Measurements from ENCODE around the gene RPL13A.
A peak's percentile ranks its signal among the peaks of the same experiment; 100 is the strongest.
"Not testable (repeated sequence)": the region's sequence is repeated elsewhere in the genome, so short reads cannot be mapped to it uniquely, and the experiment has no call there.

RPL13A gene

DNA sequence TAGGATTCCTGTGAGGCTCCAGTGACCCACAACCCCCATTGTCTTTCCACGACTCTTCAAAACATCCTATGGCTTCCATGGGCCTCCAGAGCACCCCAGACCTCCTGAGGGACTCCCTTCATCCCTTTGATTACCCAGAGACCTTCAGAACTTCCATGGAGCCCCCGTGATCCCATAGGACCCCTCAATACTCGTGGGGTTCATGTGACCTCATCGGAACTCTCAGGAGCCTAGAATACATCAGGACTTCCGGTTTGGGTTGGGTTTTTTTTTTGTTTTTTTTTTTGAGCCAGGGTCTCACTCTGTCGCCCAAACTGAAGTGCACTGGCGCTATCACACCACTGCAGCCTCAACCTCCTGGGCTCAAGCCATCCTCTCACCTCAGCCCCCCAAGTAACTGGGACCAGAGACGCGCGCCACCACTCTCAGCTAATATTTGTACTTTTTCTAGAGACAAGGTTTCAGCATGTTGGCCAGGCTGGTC is 33.6 kb upstream of the RPL13A start:
- no peak for FAIRE-seq
- DNase-seq (ENCODE audit: extremely low spot score, insufficient read length, low read depth), result no peak

DNA sequence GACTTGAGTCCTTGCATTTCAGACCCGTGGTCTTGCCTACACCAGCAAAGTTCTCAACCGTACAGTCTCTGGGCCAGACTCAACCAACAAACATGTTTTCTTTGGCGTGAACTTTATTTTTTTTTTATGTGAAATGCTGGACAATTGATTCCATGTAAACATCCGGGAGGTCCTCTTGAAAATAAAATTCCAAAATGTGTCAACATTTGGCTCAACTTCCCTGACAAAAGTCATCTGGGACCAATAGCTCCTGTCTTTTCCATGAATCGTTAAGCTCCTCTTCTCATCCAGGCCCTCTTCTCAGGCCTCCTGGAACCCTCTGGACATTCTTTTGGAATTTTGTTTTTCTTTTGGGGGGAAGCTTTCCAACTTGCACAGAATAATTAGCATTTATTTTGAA is 31.6 kb upstream of the RPL13A start:
- DNase-seq (ENCODE audit: extremely low spot score, insufficient read length, low read depth) (no peak), FAIRE-seq (no peak)

DNA sequence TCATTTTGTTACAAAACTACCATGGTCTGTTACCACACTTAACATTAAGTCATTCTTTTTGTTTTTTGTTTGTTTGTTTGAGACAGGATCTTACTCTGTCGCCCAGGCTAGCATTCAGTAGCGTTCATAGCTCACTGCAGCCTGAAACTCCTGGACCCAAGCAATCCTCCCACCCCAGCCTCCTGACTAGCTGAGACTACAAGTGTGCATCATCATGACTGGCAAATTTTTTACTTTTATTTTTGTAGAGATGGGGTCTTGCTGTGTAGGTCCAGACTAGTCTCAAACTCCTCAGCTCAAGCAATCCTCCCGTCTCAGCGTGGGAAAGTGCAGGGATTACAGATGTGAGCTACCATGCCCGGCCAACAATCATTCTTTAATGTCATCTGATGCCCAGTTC is 31.1 kb upstream of the RPL13A start:
- no peak for DNase-seq (ENCODE audit: extremely low spot score, insufficient read length, low read depth)
- FAIRE-seq, result no peak

DNA sequence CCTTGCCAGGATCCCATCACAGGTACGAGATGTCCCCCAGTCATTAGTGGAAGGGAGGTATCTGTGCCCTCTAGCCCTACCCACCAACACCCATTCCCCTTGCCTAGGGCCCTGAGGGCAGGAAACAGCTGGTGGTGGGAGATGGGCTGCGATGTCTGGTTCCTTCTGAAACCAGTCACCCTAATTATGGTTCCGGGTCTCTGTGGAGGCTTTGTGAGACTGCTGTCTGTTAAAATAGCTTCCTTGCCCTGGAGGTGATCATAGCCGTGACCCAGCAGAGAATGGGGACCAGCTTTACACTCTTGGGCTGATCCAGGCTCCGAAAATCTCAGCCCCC is 28.9 kb upstream of the RPL13A start:
- no peak for FAIRE-seq
- no peak for DNase-seq (ENCODE audit: extremely low spot score, insufficient read length, low read depth)

DNA sequence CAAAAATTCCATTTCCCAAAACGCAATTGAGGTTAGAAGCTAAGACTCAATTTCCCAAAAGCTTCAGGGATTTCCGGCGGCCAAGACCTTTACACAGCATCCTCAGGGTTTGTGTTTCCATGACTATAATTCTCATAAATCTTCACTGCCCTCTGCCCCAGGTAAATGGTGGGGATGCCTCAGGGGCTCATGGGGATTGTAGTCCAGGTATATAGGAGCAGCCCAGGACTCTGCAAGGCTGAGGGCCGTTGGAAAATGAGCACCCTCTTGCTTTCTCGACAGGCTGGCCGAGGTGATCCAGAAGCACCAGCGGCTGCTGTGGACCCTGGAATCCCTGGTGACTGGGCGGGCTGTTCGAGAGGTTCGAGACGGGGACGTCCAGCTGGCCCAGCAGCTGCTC is 28.0 kb upstream of the RPL13A start:
- DNase-seq (ENCODE audit: extremely low spot score, insufficient read length, low read depth) (no peak), FAIRE-seq (no peak)

DNA sequence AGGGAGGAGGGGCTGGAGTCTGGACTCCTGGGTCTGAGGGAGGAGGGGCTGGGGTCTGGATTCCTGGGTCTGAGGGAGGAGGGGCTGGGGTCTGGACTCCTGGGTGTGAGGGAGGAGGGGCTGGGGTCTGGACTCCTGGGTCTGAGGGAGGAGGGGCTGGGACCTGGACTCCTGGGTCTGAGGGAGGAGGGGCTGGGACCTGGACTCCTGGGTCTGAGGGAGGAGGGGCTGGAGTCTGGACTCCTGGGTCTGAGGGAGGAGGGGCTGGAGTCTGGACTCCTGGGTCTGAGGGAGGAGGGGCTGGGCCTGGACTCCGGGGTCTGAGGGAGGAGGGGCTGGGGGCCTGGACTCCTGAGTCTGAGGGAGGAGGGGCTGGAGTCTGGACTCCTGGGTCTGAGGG is 26.3 kb upstream of the RPL13A start:
- FAIRE-seq; DNase-seq (ENCODE audit: extremely low spot score, insufficient read length, low read depth): not testable (repeated sequence)

DNA sequence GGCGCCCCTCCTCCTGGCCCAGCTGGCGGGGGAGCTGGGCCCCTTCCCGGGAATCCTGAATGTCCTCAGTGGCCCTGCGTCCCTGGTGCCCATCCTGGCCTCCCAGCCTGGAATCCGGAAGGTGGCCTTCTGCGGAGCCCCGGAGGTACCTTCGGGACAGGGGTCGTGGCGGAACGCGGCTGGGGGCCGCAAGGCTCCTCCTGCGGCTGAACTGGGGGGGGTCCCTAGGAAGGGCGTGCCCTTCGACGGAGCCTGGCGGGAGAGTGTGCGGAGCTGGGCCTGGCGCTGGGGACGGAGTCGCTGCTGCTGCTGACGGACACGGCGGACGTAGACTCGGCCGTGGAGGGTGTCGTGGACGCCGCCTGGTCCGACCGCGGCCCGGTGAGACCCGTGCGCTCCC is 25.8 kb upstream of the RPL13A start:
- FAIRE-seq (no peak), DNase-seq (ENCODE audit: extremely low spot score, insufficient read length, low read depth) (no peak)

DNA sequence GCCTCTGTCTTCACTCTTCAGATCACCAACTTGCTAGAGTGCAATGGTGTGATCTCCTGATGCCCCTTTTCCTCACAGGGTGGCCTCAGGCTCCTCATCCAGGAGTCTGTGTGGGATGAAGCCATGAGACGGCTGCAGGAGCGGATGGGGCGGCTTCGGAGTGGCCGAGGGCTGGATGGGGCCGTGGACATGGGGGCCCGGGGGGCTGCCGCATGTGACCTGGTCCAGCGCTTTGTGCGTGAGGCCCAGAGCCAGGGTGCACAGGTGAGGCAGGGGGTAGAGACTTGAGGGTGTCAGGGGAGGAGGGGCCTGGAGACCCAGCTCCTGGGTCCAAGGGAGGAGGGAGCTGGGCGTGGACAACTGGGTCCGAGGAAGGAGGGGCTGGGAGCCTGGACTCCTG is 24.9 kb upstream of the RPL13A start:
- no peak for FAIRE-seq
- DNase-seq (ENCODE audit: extremely low spot score, insufficient read length, low read depth), result no peak

DNA sequence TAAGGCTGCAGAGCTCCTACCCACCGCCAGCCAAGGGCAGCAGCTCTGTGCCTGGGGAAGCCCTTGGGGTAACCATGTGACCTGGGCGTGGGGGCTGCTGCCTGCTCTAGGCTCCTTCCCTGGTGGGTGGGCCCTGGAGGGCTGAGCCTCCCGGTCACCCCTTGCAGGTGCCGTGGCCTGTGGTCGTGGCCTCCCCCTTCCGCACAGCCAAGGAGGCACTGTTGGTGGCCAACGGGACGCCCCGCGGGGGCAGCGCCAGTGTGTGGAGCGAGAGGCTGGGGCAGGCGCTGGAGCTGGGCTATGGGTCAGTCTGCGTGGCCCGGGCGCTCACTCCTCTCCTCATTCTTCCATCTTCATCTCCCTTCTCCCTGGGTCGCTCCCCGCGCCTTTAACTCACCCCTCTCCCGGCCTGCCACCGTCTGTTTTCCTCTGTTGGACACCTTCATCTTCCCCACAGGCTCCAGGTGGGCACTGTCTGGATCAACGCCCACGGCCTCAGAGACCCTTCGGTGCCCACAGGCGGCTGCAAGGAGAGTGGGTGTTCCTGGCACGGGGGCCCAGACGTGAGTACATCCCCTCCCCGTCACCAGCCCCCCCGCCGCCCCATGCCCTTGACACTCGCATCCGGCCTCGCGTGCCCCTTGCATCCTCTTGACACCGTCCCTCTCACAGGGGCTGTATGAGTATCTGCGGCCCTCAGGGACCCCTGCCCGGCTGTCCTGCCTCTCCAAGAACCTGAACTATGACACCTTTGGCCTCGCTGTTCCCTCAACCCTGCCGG is 23.3 kb upstream of the RPL13A start:
- FAIRE-seq (no peak), DNase-seq (ENCODE audit: extremely low spot score, insufficient read length, low read depth) (no peak)

DNA sequence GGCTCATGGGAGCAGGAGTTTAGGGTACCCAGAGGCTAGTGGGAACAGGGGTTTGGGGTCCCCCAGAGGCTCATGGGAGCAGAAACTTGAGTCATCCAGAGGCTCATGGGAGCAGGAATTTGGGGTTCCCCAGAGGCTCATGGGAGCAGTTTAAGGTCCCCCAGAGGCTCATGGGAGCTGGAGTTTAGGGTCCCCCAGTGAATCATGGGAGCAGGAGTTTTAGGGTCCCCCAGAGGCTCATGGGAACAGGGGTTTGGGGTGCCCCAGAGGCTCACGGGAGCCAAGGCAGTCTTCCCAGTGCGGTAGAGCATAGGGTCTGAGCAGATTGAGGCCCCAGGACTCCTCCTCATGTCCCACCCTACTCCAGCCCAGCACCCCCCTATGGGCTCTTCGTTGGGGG is 22.0 kb upstream of the RPL13A start:
- no peak for FAIRE-seq
- DNase-seq (ENCODE audit: extremely low spot score, insufficient read length, low read depth), result no peak

DNA sequence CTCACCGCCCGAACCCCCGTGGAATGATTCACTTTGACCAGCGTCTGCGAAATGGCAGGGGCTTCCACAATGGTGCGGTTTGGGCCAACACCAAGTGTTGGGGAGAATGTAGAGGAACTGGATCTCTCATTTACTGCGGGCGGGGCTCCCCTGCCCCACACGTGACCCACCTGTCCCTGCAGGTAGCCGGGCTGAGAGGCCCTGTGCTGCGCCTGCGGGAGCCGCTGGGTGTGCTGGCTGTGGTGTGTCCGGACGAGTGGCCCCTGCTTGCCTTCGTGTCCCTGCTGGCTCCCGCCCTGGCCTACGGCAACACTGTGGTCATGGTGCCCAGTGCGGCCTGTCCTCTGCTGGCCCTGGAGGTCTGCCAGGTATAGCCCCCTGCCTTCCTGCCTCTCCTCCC is 19.2 kb upstream of the RPL13A start:
- no peak for DNase-seq (ENCODE audit: extremely low spot score, insufficient read length, low read depth)
- no peak for FAIRE-seq

DNA sequence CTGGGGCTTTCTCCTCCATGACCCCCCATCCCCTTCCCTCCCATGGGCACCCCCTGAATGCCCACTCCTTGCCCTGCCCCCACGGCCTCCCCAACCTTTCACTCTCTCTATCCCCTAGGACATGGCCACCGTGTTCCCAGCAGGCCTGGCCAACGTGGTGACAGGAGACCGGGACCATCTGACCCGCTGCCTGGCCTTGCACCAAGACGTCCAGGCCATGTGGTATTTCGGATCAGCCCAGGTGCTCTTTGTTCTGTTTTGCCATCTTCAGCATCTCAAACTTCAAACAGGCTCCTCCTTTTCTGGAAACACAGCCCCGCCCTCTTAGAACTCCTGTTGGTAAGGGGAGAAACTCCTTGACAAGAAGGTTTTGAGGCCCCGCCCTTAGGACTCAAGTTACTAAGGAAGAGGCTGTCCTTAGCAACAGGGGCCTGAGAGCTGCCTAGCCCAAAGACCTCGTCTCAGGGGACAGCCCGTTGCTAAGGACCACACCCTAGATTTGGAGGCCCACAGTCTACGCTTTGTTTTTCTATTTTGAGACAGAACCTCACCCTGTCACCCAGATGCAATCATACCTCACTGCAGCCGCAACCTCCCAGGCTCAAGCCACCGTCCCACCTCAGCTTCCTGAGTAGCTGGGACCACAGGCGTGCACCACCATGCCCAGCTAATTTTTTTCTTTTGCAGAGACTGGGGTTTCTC is 18.5 kb upstream of the RPL13A start:
- peak; percentile 44 for DNase-seq (ENCODE audit: extremely low spot score, insufficient read length, low read depth)

DNA sequence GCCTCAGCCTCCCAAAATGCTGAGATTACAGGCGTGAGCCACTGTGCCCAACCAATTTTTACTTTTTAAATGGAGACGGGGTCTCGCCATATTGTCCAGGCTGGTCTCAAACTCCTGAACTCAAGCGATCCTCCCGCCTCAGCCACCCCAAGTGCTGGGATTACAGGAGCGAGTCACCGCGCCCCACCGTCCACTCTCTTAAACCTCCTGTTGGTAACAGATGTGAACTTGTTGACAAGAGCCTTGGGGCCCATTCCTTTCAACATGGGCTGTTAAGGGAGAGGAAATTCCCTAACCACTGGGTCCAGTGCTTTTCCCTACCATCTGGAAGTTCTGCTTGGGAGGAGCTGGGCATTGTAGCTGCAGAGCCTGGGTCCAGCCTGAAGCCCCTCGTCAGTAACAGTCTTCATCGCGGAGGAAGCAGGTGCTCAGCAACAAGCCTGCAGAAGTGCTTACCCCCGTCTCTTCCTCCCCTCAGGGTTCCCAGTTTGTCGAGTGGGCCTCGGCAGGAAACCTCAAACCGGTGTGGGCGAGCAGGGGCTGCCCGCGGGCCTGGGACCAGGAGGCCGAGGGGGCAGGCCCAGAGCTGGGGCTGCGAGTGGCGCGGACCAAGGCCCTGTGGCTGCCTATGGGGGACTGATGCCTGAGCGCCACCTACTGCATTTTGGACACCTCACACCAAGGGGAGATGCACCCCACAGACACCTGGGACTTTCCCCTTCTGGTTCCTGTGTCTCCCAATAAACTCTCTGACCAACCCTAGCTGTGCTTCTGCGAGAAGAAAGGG is 17.4 kb upstream of the RPL13A start:
- DNase-seq (ENCODE audit: extremely low spot score, insufficient read length, low read depth), result peak; percentile 40

More for the DNA sequence above, 18.5 kb upstream of the RPL13A start:
- peak; percentile 98 for FAIRE-seq

DNA sequence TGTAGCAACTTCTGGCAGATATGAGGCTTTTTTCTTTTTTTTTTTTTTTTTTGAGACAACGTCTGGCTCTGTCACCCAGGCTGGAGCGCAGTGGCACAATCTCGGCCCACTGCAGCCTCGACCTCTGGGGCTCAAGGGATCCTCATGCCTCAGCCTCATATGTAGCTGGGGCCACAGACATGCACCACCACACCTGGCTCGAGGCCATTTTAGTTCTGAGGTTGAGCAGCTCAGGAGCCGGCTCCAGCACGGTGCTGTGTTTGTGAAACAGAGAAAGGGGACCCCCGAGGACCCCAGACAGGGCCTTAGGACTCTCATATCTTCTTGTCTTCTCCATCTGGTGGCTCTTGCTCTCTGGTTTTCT is 16.8 kb upstream of the RPL13A start:
- DNase-seq (ENCODE audit: extremely low spot score, insufficient read length, low read depth) (no peak), FAIRE-seq (no peak)

More for the DNA sequence above, 17.4 kb upstream of the RPL13A start:
- FAIRE-seq, result peak; percentile 95

DNA sequence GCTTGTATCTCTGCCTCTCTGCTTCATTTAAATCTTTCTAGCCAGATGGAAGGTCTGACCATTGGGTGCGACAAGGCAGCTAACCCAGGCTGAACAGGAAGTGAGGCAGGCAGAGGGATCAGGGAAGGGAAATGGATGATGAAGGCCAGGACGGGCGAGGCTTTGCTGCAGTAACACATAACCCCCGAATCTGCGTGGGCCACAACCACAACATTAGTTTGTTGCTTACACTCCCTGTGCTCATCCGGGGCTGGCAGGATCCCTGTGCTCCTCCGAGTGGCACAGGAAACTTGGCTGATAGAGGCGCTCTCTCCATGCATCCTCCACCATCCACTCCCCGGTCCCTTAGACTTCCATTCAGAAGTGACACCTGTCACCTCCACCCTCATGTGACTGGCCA is 14.5 kb upstream of the RPL13A start:
- DNase-seq (ENCODE audit: extremely low spot score, insufficient read length, low read depth) (no peak), FAIRE-seq (no peak)

DNA sequence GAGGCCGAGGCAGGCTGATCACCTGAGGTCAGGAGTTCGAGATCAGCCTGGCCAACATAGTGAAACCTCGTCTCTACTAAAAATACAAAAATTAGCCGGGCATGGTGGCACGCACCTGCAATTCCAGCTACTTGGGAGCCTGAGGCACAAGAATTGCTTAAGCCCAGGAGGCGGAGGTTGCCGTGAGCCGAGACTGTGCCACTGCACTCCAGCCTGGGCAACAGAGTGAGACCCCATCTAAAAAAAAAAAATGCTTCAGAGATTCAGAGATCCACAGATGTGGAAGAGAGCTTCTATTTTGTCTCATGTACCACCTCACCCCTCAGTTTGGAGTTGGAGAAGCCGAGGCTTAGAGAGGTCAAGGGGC is 13.9 kb upstream of the RPL13A start:
- DNase-seq (ENCODE audit: extremely low spot score, insufficient read length, low read depth); FAIRE-seq: not testable (repeated sequence)

DNA sequence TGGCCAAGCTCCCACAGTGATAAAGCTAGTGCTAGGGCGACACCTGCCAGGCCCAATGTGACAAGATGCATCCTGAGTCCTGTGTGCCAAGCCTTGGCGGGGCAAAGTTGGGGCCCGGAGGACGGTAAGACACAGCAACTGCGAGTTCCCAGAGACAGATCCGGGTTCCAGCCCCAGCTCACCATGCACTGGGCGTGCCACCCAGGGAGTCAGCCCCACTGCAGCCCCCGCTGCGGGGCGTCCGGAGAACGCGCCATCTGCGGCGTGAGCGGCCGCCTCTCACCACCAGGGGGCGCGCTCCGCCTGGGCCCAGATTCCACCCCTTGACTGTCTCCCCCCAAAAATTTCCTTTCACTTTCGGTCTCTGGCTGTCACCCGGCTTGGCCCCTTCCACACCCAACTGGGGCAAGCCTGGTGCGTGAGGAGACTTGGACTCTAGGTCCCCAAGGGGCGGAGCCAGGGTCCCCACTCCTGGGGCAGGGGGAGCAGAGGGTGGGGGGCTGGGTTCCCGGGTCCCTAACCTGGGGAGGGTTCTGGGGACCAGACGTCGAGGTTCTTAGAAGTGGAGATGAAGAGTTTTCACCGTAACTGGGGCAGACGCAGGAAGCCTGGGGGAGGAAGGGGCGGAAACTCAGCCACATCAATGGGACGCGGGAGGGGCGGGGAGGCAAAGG is 13.4 kb upstream of the RPL13A start, which contains the start of gene FLT3LG:
TSS of gene FLT3LG (plus strand) at position 348 of the 674 bp plus-strand sequence. CDS start 425 bp downstream, outside the sequence.
- peak; percentile 89 for DNase-seq (ENCODE audit: extremely low spot score, insufficient read length, low read depth)

DNA sequence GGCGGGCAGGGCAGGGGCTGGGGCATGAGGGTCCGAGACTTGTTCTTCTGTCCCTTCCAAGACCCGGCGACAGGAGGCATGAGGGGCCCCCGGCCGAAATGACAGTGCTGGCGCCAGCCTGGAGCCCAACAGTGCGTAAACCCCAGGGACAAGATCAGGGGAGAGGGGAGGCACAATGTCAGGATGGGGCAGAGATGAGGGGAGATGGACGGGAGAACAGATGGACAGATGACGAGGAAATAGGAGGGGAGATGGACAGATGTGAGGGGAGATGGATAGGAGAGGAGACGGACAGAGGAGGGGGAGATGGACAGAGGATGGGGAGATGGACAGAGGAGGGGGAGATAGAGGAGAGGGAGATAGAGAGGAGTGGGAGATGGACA is 12.9 kb upstream of the RPL13A start:
- DNase-seq (ENCODE audit: extremely low spot score, insufficient read length, low read depth) (no peak), FAIRE-seq (no peak)

More for the DNA sequence above, 13.4 kb upstream of the RPL13A start, which contains the start of gene FLT3LG:
- peak; percentile 89 for FAIRE-seq

DNA sequence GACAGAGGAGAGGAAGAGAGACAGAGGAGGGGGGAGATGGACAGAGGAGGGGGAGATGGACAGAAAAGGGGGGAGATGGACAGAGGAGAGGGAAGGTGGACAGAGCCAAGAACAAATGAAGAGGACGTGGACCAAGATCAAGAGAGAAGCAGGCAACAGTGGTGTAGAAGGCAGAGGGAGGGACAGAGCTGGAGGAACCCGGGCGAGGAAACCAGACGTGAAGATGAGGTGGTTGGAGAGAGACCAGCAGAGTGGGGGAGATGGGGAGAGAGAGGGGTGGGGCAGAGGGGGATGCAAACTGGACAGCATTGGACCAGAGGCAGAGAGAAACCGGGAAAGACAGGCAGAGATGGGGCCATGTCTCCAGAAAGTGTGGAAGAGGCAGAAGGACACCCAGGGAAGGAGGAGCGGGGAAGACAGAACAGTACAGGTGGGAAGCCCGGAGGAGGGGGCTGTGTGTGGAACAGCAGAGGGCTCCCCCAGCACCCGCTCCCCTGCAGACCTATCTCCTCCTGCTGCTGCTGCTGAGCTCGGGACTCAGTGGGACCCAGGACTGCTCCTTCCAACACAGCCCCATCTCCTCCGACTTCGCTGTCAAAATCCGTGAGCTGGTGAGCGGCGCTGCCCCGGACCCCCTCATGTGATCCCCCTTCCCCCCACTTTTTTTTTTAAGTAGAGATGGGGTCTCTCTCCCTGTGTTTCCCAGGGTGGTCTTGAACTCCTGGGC is 12.1 kb upstream of the RPL13A start:
- FAIRE-seq (no peak), DNase-seq (ENCODE audit: extremely low spot score, insufficient read length, low read depth) (no peak)
